ENCODE results near the gene LDLRAD4.

DNA sequence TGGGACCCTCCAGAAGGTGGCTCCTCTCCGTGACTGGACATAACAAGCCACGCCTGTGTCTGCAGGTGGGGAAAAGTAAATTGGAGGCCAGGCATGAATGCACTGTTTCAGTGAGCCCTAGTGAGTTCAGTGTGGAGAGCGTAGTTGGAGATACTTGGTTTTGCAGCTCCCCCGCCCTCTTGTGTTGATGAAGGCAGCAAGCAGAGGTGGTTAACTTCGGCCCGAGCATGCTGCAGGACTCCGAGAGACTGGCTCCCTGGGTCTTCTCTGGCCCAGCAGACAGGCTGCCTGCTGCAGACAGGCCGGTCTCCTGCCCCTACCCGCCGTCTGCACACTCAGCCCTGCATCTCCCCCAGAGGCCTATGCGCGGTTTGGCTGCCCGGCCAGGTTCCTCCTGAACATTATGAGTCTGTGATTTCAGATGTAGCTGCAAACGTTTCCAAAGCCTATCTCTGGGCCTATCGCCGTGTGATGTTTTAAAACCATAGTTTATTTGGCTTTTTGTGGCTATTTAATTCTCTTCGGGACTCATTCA, 102.4 kb downstream of the LDLRAD4 start:
- TF ChIP-seq, protein P1, sequence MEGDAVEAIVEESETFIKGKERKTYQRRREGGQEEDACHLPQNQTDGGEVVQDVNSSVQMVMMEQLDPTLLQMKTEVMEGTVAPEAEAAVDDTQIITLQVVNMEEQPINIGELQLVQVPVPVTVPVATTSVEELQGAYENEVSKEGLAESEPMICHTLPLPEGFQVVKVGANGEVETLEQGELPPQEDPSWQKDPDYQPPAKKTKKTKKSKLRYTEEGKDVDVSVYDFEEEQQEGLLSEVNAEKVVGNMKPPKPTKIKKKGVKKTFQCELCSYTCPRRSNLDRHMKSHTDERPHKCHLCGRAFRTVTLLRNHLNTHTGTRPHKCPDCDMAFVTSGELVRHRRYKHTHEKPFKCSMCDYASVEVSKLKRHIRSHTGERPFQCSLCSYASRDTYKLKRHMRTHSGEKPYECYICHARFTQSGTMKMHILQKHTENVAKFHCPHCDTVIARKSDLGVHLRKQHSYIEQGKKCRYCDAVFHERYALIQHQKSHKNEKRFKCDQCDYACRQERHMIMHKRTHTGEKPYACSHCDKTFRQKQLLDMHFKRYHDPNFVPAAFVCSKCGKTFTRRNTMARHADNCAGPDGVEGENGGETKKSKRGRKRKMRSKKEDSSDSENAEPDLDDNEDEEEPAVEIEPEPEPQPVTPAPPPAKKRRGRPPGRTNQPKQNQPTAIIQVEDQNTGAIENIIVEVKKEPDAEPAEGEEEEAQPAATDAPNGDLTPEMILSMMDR (IDR thresholded peaks at IDR 0.05): no peak
- TF ChIP-seq POLR2A (IDR thresholded peaks at IDR 0.05): no peak
